Measurements from ENCODE around the gene NCOR2.

NCOR2 gene

DNA sequence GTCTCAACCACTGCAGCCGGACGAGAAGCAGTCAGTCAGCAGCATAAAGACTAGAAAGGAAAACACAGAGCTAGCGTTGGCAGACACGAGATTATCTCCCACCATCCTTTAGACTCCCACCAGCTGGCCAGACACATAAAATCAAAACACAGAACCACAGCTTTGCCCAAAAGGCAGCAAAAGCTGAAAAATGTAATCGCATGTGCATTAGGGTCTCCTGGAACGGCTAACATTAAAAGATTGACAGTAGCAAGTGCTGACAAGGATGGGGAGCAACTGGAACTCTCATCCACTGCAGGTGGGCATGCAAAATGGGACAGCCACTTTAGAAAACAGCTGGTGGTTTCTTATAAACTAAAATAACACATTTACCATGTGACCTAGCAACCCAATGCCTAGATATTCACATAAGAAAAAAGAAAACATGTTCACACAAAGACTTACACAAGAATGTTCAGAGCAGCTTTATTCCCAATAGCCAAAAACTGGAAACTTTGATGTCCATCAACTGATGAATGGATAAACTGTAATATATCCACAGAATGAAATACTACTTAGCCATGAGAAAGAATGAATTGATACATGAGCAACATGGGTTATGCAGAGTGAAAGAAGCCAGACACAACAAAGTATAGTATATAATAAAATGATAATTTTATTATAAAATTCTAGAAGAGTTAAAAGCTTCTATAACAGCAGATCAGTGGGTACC, 37.7 kb downstream of the NCOR2 start:
- DNase-seq (ENCODE audit: low read depth in 2 of 3, low spot score in 1 of 3) = no peak

DNA sequence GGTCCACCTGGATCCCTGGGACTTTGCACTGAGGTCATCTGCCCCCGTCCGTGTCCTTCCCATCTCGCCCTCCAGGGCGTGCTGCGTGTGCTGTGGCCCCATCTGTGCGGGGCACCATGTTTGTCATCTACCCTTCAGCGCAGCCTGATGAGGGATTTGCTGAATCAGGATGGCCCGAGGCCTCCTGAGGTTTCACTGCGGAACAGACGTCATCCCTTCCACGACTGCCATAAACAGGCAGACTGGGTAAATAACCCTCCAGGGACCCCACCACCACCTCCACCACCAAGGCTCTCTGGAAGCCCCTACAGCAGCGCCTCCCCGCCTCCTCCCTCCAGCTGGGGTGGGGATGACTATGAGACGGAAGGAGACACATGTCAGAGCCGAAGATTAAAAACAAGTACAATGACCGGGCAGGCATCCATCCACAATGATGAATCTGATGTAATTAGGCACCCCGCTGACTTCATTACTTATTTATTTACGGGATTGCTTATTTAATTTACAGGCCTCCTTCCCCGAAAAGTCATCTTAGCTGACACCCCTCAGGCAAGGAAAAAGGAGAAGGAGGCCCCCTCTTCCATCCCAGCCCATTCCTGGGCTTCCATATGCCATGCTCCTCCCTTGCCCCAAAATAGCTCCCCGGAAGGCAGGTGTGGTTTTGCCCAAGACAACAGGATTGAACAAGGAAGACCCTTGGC, 39.4 kb downstream of the NCOR2 start:
- DNase-seq (ENCODE audit: low read depth in 2 of 3, low spot score in 1 of 3) = no peak

DNA sequence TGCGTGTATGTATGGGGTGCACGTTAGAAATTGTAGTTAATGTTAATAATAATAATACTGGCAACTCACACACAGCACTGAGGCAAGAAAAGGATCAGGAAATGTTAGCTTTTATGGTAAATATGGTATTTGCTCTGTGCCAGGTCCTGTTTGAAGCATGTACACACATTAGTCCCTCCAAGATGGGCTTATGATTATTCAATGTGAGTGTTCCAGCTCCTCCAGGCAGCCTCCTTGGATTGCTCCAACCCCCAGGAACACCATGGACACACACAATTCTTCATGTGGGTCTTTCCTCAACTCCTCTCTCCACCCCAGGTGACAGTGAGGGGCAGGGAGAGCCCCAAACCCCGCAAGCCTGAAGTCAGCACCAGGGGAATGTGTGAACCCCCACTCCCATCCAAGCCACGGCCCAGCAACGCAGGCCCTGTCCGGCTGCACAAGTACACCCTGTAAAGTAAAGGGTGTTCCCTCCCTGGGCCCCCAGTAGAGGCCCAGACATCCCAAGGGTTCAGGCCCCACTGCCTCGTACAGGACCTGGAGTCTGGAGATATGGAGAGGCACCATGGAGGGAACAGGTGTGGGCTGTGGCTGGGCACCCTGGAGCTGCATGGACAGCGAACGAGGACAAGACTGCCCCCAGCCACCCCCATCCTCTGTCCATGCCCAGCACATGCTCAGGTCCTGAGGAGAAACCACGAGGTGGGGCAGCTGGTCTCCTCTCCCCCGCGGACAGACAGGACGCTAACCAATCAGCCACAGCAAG, 41.3 kb downstream of the NCOR2 start:
- DNase-seq (ENCODE audit: low read depth in 2 of 3, low spot score in 1 of 3) = no peak

DNA sequence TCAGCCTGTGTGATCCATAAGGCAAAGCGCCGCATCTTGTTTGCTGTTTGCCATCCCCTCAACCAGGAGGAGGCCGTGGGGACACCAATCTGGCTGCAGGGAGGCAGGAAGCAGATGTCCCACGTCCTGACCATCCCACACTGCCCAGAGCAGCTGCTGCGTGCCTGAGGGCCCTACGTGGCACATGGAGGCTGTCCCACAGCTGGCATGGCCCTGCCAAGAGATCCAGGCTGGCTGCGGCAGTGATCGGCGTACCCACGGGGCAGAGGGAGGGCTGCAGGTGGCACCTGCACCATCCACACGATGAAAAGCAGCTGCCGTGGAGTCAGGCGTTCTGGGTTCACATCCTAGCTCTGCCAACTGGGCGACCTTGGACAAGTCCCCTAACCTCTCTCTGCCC, 42.0 kb downstream of the NCOR2 start:
- no peak for DNase-seq (ENCODE audit: low read depth in 2 of 3, low spot score in 1 of 3)

DNA sequence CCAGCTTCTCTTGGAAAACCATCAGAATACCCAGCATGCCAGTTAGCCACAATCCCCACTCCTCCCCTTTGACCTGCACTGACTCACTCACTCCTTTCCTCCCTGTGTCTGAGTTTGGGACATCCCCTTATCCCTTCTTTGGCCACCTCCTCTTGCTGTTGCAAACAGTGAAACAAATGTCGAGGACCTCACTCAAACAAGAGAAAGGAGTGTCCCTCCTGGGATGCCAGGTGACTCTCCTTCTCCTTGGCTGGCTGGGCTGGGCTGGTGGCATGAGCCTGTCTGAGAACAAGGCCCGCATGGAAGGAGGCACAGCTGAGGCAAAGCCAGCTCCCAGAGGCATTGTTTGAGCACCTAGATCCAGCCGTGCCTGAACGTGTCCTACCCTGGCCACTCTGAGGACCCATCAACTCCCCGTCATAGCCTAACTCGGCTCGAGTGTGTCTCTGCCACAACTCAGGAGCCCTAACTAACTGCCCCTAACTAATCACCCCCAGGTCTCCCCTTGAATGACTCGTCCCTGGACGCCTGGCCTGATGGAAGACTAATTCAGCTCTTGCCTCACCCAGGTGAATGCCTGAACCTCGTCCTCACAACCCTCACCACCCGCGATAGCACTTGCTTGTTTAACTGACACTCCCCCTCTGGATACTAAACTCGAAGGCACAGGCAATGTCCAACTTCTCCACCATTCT, 43.0 kb downstream of the NCOR2 start:
- no peak for DNase-seq (ENCODE audit: low read depth in 2 of 3, low spot score in 1 of 3)

DNA sequence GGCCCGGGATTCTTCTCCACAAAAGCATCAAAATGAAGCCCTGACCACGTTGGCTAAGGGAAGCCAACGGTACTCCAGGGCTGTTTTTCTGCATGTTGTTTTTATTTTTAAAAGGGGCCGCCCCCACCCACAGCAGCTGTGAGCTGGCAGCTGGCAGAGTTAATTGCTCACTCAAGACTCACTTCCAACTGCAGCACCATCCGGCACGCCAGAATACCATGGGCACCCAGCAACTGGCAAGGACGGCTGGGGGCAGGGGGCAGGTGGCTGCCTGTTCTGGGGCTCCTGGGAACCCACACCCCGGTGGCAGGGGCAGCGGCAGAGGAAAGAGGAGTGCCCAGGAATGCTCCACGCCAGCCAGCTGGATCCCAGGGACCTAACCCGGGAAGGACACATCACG, 44.3 kb downstream of the NCOR2 start:
- DNase-seq (ENCODE audit: low read depth in 2 of 3, low spot score in 1 of 3) = no peak

DNA sequence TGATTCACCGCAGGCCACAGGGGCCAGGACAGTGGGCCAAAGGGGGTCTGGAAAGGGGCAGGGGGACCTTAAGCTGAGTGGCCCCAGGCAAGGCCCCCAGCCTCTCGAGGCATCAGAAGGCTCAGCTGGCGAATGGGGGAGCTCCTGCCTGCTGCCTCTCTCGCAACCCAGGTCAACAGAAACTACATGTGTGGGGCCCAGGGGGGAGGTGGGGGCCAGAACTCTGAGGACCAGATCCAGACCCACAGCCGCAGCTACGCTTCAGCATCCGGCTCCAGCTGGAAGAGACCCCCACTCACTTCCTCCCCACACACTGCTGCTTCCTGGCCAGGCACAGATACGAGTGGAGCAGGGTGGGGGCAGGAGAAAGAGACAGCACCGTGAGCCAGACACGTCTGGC, 46.5 kb downstream of the NCOR2 start:
- no peak for DNase-seq (ENCODE audit: low read depth in 2 of 3, low spot score in 1 of 3)

DNA sequence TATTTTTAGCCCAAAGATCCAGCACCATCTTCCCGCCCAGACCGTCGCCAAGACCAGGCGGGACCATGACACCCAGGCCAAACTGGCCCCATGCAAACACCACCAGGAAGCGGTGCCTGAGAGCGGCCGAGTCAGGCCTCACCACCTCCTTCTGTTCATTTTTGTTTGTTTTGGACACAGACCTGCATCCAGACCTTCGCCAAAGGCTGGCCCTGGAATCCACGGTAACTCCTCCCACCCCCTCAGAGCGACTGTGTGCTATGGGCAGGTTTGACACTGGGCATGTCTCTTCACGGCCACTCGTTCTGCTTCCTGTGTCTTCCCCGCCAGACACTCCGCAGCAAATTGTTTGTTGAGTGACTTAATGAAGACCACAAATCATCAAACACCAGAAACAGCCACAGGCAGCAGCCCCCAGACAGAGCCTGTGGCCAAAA, 47.1 kb downstream of the NCOR2 start:
- no peak for DNase-seq (ENCODE audit: low read depth in 2 of 3, low spot score in 1 of 3)

DNA sequence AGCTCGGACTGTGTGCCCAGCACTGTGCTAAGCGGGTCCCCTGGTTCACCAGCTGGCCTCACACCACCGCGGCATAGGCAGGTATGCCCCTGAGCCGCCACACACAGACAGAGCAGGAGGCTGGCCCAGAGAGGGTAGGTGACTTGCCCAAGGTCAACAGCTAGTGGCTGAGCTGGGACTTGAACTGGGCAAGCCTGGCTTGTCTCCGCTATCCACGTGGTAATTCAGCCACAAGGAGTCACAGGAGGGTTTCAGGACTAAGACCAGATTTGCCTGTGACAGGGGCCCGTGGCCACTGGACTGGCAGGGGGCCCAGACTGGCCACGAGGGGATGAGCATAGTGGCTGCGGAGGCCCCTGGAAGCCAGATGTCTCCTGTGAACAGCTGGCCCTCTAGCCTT, 47.7 kb downstream of the NCOR2 start:
- DNase-seq (ENCODE audit: low read depth in 2 of 3, low spot score in 1 of 3) = no peak

DNA sequence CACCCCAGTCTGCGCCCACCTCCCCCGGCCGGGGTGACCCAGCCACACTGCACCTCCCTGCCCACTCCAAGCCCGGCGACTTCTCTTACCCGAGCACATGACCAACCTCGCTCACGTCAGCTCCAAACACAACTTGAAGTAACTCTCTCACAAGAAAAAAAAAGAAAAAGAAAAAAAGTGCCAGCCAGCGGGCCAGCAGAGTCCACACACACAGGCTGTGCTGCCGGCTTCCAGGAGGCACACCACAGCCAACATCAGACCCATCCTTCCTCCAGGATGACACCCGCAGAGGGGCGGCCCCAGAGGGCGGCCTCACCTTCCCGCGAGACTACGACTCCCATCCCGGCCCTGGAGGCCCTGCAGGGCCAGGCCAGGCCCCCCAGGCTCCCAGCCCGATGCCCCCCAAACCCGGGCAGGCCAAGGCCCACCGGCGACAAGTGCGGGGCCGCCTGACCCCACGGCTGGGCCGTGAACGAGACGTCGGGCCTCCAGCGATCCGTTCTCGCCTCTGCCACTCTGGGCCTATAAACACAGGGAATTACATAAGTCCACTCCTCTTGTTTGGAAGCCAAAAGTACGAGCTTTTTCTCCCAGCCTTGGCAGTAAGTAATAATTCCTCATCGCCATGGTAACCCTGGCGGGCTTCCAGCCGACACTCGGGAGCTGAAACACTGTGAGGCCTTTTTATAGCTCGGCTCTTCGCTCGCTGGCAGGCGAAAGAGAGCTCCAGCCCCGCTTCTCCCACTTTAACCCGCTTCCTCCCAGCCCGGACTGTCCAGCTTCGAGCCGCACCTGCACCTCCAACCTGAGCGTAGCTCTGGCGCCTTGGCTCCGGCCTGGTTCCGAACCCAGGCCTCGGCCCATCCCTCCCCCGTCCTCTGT, 49.1 kb downstream of the NCOR2 start:
- DNase-seq (ENCODE audit: low read depth in 2 of 3, low spot score in 1 of 3) = no peak
